GM19193 (cell line): Measurements from ENCODE around the gene HSD17B8.
A peak's percentile ranks its signal among the peaks of the same experiment; 100 is the strongest.

ENCODE experiments used
- POLR2A ChIP-seq: IDR thresholded peaks from 4 replicates; pipeline ENCODE4 v1.6.1; 2011; ENCODE audit not compliant: insufficient read depth, insufficient read length; ENCODE audit errors: extremely low read depth

Gene HSD17B8

DNA sequence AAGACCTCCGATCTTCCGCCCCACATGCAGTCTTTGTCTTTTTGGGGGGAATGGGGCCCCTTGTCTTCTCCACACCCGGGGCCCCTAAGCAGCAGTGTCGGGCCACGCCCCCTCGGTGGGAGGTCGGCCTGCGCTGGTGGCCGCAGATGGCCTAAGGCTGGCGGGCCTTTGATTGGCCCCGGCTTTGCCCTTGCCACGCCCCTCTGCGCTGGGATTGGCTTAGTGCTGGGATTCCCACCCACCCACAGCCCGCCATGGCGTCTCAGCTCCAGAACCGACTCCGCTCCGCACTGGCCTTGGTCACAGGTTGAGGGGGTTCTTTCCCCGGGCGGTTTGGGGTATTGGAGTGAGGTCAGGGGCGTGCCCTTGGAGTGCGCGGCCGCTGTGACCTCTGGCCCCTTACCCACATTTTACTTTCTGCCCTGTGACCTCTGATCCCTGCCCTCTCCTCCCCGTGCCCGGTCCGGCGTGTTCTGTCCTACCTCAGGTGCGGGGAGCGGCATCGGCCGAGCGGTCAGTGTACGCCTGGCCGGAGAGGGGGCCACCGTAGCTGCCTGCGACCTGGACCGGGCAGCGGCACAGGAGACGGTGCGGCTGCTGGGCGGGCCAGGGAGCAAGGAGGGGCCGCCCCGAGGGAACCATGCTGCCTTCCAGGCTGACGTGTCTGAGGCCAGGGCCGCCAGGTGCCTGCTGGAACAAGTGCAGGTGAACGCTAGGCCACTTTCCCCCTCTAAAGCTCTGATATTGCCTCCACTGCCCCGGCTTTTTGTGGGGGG lies at the start of gene HSD17B8:
HSD17B8 (plus strand) TSS at position 241 of the 776 bp plus-strand sequence; CDS start at position 255, 14 bp downstream.
- TF ChIP-seq POLR2A = peak; percentile 64

- no peak for TF ChIP-seq POLR2A
These were observed 47.9 kb upstream of the HSD17B8 start for GRCh38 chr6:33156561-33156960.

GRCh38 chr6:33156964-33157363 lies 47.5 kb upstream of the HSD17B8 start:
- no peak for TF ChIP-seq POLR2A

- TF ChIP-seq POLR2A = no peak
These were observed 44.4 kb upstream of the HSD17B8 start for GRCh38 chr6:33160096-33160495.

DNA sequence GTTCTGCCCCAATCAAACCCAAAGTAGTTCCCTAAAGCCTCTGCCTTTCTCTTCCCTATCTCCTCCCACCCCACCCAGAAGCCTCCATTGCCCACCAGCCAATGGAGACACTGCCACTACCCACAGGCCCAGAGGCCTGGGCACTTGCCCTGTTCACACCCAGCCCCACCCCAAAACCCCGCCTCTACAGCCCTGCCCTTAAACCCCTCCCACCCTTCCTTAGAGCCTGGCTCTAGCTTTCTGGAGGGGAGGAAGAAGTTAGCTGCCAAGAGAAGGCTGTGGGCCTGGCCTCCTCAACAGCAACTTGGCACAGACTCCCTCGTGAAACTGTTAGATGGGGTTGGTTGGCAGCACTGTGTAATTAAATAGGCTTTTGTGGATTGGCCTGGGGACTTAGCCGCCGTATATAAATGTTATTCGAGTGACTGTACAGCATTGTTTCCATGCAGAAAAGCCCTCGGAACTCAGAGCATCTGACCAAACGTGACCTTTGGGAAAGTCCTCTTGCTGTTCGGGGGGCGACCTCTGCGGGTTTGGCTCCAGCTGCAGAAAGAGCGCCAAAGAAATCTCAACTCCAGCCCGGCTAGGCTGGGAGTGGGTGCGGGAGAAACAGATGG lies 43.6 kb upstream of the HSD17B8 start:
- no peak for TF ChIP-seq POLR2A

DNA sequence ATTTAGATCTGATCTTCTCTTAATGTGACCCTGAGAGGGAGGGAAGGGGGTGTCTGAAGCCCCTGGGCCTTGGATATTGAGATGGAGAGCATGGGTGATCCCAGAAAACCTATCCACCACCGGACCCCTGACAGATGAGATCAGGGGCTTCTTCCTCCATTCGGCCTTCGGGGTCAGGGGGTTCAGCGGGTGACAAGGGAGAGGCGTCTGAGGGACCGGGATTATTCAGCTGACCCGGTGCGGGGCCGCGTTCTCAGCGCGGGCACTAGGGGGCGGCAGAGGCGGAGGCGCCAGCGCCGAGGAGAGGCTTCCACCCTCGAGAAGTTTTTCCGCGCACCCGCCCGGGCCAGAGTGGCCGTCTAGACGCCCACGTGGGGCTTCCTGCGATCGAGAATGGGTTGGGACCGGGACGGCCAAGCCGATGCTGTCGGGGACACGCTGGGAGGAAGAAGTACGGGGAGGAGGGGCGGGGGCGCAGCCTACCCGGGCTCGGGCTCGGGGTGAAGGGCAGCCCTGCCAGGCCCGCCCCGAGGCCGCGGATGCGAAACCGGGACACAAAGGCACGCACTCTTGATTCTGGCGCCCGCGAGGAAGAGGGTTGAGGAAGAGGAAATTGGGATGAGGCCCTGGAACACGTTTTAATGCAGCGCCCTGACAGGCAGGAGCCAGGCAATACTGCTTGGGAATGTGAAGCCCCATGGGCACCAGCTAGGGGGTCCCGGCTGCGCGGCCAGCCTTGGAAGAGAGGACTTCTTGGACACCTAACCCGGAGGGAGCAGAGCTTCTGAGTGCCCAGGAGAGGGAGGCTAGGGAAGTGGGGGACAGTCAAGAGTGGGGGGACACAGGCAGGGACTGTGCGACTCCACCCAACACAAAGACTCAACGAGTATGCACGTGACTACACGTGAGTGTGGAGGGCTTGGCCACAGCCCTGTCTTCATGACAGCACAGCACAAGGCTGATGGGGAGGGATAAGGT lies 42.8 kb upstream of the HSD17B8 start:
- no peak for TF ChIP-seq POLR2A

DNA sequence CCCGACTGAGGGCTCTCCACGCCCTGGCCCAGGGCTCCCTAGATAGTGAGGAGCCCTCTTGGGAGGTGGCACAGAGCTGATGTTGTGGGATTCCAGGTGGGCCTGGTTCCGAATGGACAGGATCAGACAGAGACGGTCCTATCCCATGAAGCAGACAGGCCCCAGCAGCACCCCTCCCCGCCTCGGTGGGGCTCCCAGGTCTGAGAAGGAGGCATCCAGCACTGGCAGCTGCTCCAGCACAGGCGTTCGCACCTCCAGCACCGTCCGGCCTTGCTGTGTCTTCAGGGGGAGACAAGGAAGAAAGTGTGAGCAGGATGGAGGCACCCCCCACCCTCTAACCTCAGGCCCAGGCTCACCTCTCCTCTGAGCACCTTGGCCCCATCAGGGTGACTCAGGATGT lies 40.9 kb upstream of the HSD17B8 start:
- no peak for TF ChIP-seq POLR2A

GRCh38 chr6:33164176-33164575 lies 40.3 kb upstream of the HSD17B8 start:
- no peak for TF ChIP-seq POLR2A

DNA sequence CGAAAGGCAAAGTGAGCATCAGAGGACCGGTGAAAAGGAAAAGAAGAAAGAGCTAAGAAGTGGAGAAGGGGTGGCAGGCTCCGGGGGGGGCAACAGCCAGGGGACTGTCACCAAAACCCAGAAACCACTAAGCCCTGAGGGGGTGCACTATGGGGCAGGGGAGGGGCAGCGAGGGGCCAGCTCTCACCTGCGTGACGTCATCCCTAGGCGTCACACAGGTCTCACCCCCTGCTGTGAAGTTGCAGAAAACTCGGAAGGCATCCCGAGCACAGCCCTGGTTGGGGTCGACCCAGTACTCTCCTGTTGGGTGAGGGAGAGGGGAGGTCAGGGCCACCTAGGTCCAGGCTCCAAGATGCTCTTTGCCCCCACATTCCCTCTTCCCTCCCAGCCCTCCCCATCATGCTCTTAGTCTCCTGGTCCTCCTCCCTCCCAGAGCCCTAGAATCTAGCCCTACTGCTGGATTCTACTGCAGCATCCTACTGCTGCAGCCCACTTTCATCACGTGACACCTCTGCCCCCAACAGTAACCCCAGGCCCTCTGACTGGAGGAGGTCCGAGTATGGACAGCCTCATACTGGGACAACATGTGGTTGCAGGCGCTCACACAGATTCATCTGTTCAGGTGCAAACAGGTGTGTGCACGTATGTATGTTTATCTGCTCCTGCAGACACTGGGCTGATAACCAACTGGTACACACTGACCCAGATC lies 39.6 kb upstream of the HSD17B8 start:
- TF ChIP-seq POLR2A = no peak

GRCh38 chr6:33165581-33166258 lies 38.7 kb upstream of the HSD17B8 start:
- no peak for TF ChIP-seq POLR2A

- no peak for TF ChIP-seq POLR2A
These were observed 38.1 kb upstream of the HSD17B8 start for GRCh38 chr6:33166363-33166762.

DNA sequence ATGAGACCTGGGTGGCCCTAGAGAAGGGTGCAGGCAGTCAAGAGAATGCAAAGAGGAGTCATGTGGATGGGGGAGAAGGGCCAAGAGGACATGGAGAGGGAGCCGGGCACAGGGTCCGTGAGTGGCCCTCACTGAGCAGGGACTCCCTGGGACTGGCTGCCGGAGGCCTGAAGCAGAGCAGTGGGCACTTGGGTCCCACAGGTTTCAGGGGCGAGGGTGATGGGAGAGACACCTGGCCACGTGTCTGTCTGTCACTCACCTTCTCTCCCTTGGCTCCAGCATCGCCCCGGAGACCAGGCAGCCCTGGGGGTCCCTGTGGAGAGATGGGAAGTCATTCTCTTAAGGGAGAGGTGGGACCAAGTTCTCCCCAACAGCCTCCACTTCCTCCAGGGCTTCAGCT lies 37.6 kb upstream of the HSD17B8 start:
- no peak for TF ChIP-seq POLR2A

- TF ChIP-seq POLR2A = no peak
These were observed 36.8 kb upstream of the HSD17B8 start for GRCh38 chr6:33167374-33168283.
